COLO668 (cell line): Measurements from ENCODE around the gene NRG3.
"Not testable (repeated sequence)": the region's sequence is repeated elsewhere in the genome, so short reads cannot be mapped to it uniquely, and the experiment has no call there.

Experiments used
- DNase-seq: peaks from one replicate; lab custom pipeline; 2025; ENCODE audit not compliant: unreplicated experiment; lab: John Stamatoyannopoulos, UW

Gene NRG3

GRCh38 chr10:81957976-81958375 lies 83.0 kb downstream of the NRG3 start:
- DNase-seq = no peak

GRCh38 chr10:81959016-81959415 lies 84.0 kb downstream of the NRG3 start:
- no peak for DNase-seq

- DNase-seq = no peak
These were observed 86.6 kb downstream of the NRG3 start for GRCh38 chr10:81961451-81962184.

- DNase-seq = no peak
These were observed 88.6 kb downstream of the NRG3 start for GRCh38 chr10:81963606-81964005.

- no peak for DNase-seq
These were observed 92.7 kb downstream of the NRG3 start for GRCh38 chr10:81967716-81968115.

GRCh38 chr10:81969136-81969535 lies 94.1 kb downstream of the NRG3 start:
- no peak for DNase-seq

- DNase-seq = no peak
These were observed 103.2 kb downstream of the NRG3 start for GRCh38 chr10:81978238-81978637.

- DNase-seq = no peak
These were observed 106.7 kb downstream of the NRG3 start for GRCh38 chr10:81981724-81982123.

- no peak for DNase-seq
These were observed 109.4 kb downstream of the NRG3 start for GRCh38 chr10:81984428-81984827.

- DNase-seq = no peak
These were observed 120.3 kb downstream of the NRG3 start for GRCh38 chr10:81995254-81995653.

GRCh38 chr10:81996927-81997326 lies 121.9 kb downstream of the NRG3 start:
- DNase-seq = no peak

GRCh38 chr10:82020999-82021398 lies 146.0 kb downstream of the NRG3 start:
- DNase-seq = no peak

- DNase-seq = no peak
These were observed 152.7 kb downstream of the NRG3 start for GRCh38 chr10:82027711-82028110.

- no peak for DNase-seq
These were observed 162.1 kb downstream of the NRG3 start for GRCh38 chr10:82037076-82037475.

- DNase-seq = no peak
These were observed 163.6 kb downstream of the NRG3 start for GRCh38 chr10:82038587-82038986.

GRCh38 chr10:82040336-82040735 lies 165.3 kb downstream of the NRG3 start:
- no peak for DNase-seq

GRCh38 chr10:82041018-82041417 lies 166.0 kb downstream of the NRG3 start:
- no peak for DNase-seq

- DNase-seq = no peak
These were observed 181.4 kb downstream of the NRG3 start for GRCh38 chr10:82056391-82056790.

GRCh38 chr10:82067192-82067591 lies 192.2 kb downstream of the NRG3 start:
- not testable (repeated sequence) for DNase-seq

- DNase-seq = no peak
These were observed 193.5 kb downstream of the NRG3 start for GRCh38 chr10:82068501-82068900.

- no peak for DNase-seq
These were observed 196.2 kb downstream of the NRG3 start for GRCh38 chr10:82071231-82071630.

- no peak for DNase-seq
These were observed 197.1 kb downstream of the NRG3 start for GRCh38 chr10:82072124-82072523.

GRCh38 chr10:82075605-82076004 lies 200.6 kb downstream of the NRG3 start:
- no peak for DNase-seq
